Liver (tissue), 9 donors: ENCODE measurements around the gene SLC5A6. TPM values are rescaled to one million over a fixed set of nuclear protein-coding genes. Genes with fewer than 3 reads are reported as not detected.

Source experiments
- DNase-seq: peaks from one replicate; pipeline ENCODE4 v3.0.0-alpha.2; 2017; ENCODE audit warnings: low spot score
- H3K27ac ChIP-seq, 2 donors: one replicate each; pipeline ENCODE4 v1.7.0; 2013; ENCODE audit warnings: inconsistent platforms in 2 of 2, low read length in 2 of 2, control low read depth in 1 of 2, low read depth in 1 of 2, mild to moderate bottlenecking in 1 of 2
- H3K27me3 ChIP-seq, 4 donors: one replicate each; pipeline versions ENCODE4 v1.6.1 to v1.7.0; 2013; ENCODE audit warnings: low read length in 3 of 4, inconsistent platforms in 1 of 4, mild to moderate bottlenecking in 1 of 4, moderate library complexity in 1 of 4; ENCODE audit not compliant: control insufficient read depth in 4 of 4, insufficient read depth in 4 of 4
- H3K36me3 ChIP-seq, 4 donors: one replicate each; pipeline versions ENCODE4 v1.6.1 to v1.7.0; 2013; ENCODE audit warnings: low read length in 3 of 4, mild to moderate bottlenecking in 3 of 4, low read depth in 1 of 4, moderate library complexity in 1 of 4; ENCODE audit not compliant: control insufficient read depth in 4 of 4, insufficient read depth in 3 of 4
- H3K4me1 ChIP-seq, 4 donors: one replicate each; pipeline versions ENCODE4 v1.6.1 to v1.7.0; 2013; ENCODE audit warnings: low read length in 3 of 4, mild to moderate bottlenecking in 3 of 4, moderate library complexity in 1 of 4; ENCODE audit not compliant: control insufficient read depth in 4 of 4, insufficient read depth in 4 of 4
- H3K4me3 ChIP-seq, 3 donors: one replicate each; pipeline versions ENCODE4 v1.6.1 to v1.7.0; 2013; ENCODE audit warnings: low read length in 3 of 3, control low read depth in 1 of 3, low read depth in 1 of 3, mild to moderate bottlenecking in 1 of 3
- H3K9ac ChIP-seq, 2 donors: one replicate each; pipeline ENCODE4 v1.7.0; 2013; ENCODE audit warnings: low read length in 2 of 2, mild to moderate bottlenecking in 2 of 2, moderate library complexity in 2 of 2, control low read depth in 1 of 2, low read depth in 1 of 2
- H3K9me3 ChIP-seq, 4 donors: one replicate each; pipeline versions ENCODE4 v1.6.1 to v1.7.0; 2013; ENCODE audit warnings: low read length in 3 of 4; ENCODE audit not compliant: control insufficient read depth in 4 of 4
- ATF3 ChIP-seq: IDR thresholded peaks from 2 replicates; pipeline ENCODE4 v1.6.1; 2016; ENCODE audit warnings: antibody characterized with exemption
- CTCF ChIP-seq: fragments of 150-350 bp; IDR thresholded peaks from 2 replicates; pipeline ENCODE4 v1.5.1; 2017; ENCODE audit warnings: improper control_type of control experiment, low read depth, low read length; ENCODE audit not compliant: missing input control
- EGR1 ChIP-seq, 2 donors: IDR thresholded peaks; 2 replicates each; pipeline ENCODE4 v1.6.1; 2016 to 2018; ENCODE audit warnings: antibody characterized with exemption in 2 of 2, low read depth in 2 of 2
- FOXA1 ChIP-seq: IDR thresholded peaks from 2 replicates; pipeline ENCODE4 v1.6.1; 2016; ENCODE audit warnings: antibody characterized with exemption
- FOXA2 ChIP-seq: IDR thresholded peaks from 2 replicates; pipeline ENCODE4 v1.6.1; 2016; ENCODE audit warnings: antibody characterized with exemption
- GABPA ChIP-seq, 2 donors: IDR thresholded peaks in 1 of 2; conservative IDR thresholded peaks in 1 of 2; 2 replicates each; pipeline ENCODE4 v1.6.1; 2016; ENCODE audit warnings: antibody characterized with exemption in 2 of 2, mild to moderate bottlenecking in 1 of 2, moderate library complexity in 1 of 2
- HNF4A ChIP-seq, 2 donors: conservative IDR thresholded peaks; 2 replicates each; pipeline ENCODE4 v1.6.1; 2016; ENCODE audit warnings: antibody characterized with exemption in 2 of 2, mild to moderate bottlenecking in 2 of 2
- HNF4G ChIP-seq: IDR thresholded peaks from 2 replicates; pipeline ENCODE4 v1.6.1; 2016; ENCODE audit warnings: antibody characterized with exemption
- JUND ChIP-seq, 2 donors: IDR thresholded peaks; 2 replicates each; pipeline ENCODE4 v1.6.1; 2016; ENCODE audit warnings: antibody characterized with exemption in 2 of 2
- MAX ChIP-seq: IDR thresholded peaks from 2 replicates; pipeline ENCODE4 v1.6.1; 2016; ENCODE audit warnings: antibody characterized with exemption
- NR2F2 ChIP-seq: IDR thresholded peaks from 2 replicates; pipeline ENCODE4 v1.6.1; 2016; ENCODE audit warnings: antibody characterized with exemption
- RAD21 ChIP-seq, 2 donors: IDR thresholded peaks; 2 replicates each; pipeline ENCODE4 v1.6.1; 2016; ENCODE audit warnings: antibody characterized with exemption in 2 of 2, mild to moderate bottlenecking in 2 of 2
- REST ChIP-seq: IDR thresholded peaks from 2 replicates; pipeline ENCODE4 v1.6.1; 2016; ENCODE audit warnings: antibody characterized with exemption, mild to moderate bottlenecking
- RXRA ChIP-seq, 2 donors: IDR thresholded peaks; 2 replicates each; pipeline ENCODE4 v1.6.1; 2017 to 2018; ENCODE audit warnings: antibody characterized with exemption in 2 of 2, mild to moderate bottlenecking in 1 of 2
- SP1 ChIP-seq: IDR thresholded peaks from 2 replicates; pipeline ENCODE4 v1.6.1; 2018; ENCODE audit warnings: antibody characterized with exemption, mild to moderate bottlenecking
- TAF1 ChIP-seq: conservative IDR thresholded peaks from 2 replicates; pipeline ENCODE4 v1.6.1; 2016; ENCODE audit warnings: antibody characterized with exemption, mild to moderate bottlenecking
- YY1 ChIP-seq: IDR thresholded peaks from 2 replicates; pipeline ENCODE4 v1.6.1; 2016; ENCODE audit warnings: antibody characterized with exemption, mild to moderate bottlenecking
- ZBTB33 ChIP-seq: IDR thresholded peaks from 2 replicates; pipeline ENCODE4 v1.6.1; 2016; ENCODE audit warnings: antibody characterized with exemption
- WGBS: extraction: QIAGEN DNeasy Blood & Tissue Kit; methylation state at CpG from one replicate; pipeline ENCODE4 v1.1.7; 2013; 5-methylcytosine and 5-hydroxymethylcytosine counted together
- polyA plus RNA-seq, 2 donors: library from polyadenylated mRNA; stranded (reverse) in 1 of 2; unstranded in 1 of 2; fragments of 200-250 nt in 1 of 2; fragments of >200 nt in 1 of 2; fragmentation: Nextera tagmentation in 1 of 2; extraction: Ambion mirVana in 1 of 2; gene quantifications; one replicate each; pipeline versions ENCODE4 v1.2.1 to v1.2.3, GENCODE V29; 2013 to 2015
- total RNA-seq, 2 donors: library from RNA; depleted of rRNA; stranded (reverse); fragments of >200 nt; gene quantifications; one replicate each; pipeline ENCODE4 v1.2.3, GENCODE V29; 2014
- donor health status: healthy.
- donor health status: healthy.
- donor health status: healthy.
- donor health status: healthy.
- donor health status: healthy.

The SLC5A6 gene
- total and polyA plus RNA-seq, 4 donors, result 12.5 to 217 (median 73.0) TPM

- Histone ChIP-seq H3K4me3 (no peak overlapping the region), H3K27ac (no peak overlapping the region), H3K4me1 (peaks cover 0 to 16% (median 5%) of the 10 kb centered on the region in 4 donors), H3K9ac (no peak overlapping the region), H3K9me3 (no peaks in the 10 kb centered on the region), H3K36me3 (peaks cover 2 to 32% (median 21%) of the 10 kb centered on the region in 4 donors), H3K27me3 (no peaks in the 10 kb centered on the region)
- TF ChIP-seq HNF4A (conservative IDR thresholded peaks at IDR 0.05) (no peak), FOXA2 (no peak), EGR1 (IDR thresholded peaks at IDR 0.05; ENCODE audit: low read depth in 2 of 2) (no peak), TAF1 (no peak), SP1 (no peak), YY1 (no peak), HNF4G (no peak), GABPA (IDR thresholded peaks at IDR 0.05 in 1 of 2, conservative IDR thresholded peaks at IDR 0.05 in 1 of 2) (no peak), JUND (IDR thresholded peaks at IDR 0.05) (no peak), ZBTB33 (no peak), RAD21 (IDR thresholded peaks at IDR 0.05) (no peak), ATF3 (no peak), CTCF (no peak), NR2F2 (no peak), RXRA (IDR thresholded peaks at IDR 0.05) (no peak), MAX (no peak), FOXA1 (no peak), REST (no peak)
- no peak for DNase-seq
- WGBS, result 92% methylated on average over 4 of the region's 4 CpGs
Measured at GRCh38 chr2:27218614-27219013, 6.5 kb upstream of the SLC5A6 start.
